Hepatocyte (in vitro differentiated cells): ENCODE data around the gene GGA3. TPM values are rescaled to one million over a fixed set of nuclear protein-coding genes. Genes with fewer than 3 reads are reported as not detected.

ENCODE experiments used
- DNase-seq: peaks from one replicate; pipeline ENCODE4 v3.0.0-alpha.2; 2016; ENCODE audit warnings: low spot score
- H2AFZ ChIP-seq: fragments of 200-600 bp; sonication (generic); 2 replicates; pipeline ENCODE4 v1.6.0; 2016; ENCODE audit warnings: antibody characterized with exemption, mild to moderate bottlenecking
- H3K27ac ChIP-seq: fragments of 200-600 bp; sonication (generic); 2 replicates; pipeline ENCODE4 v1.5.1; 2016; ENCODE audit warnings: mild to moderate bottlenecking
- H3K27me3 ChIP-seq: fragments of 200-600 bp; sonication (generic); 2 replicates; pipeline ENCODE4 v1.6.1; 2016
- H3K36me3 ChIP-seq: fragments of 200-600 bp; sonication (generic); replicated peaks from 2 replicates; pipeline ENCODE4 v1.5.1; 2016; ENCODE audit warnings: low read depth; ENCODE audit not compliant: insufficient read depth
- H3K4me1 ChIP-seq: fragments of 200-600 bp; sonication (generic); 2 replicates; pipeline ENCODE4 v1.5.1; 2016; ENCODE audit warnings: mild to moderate bottlenecking, moderate library complexity; ENCODE audit not compliant: insufficient read depth
- H3K4me2 ChIP-seq: fragments of 200-600 bp; sonication (generic); 2 replicates; pipeline ENCODE4 v1.6.0; 2016
- H3K4me3 ChIP-seq: fragments of 200-600 bp; sonication (generic); 2 replicates; pipeline ENCODE4 v1.5.1; 2016; ENCODE audit warnings: mild to moderate bottlenecking
- H3K79me2 ChIP-seq: fragments of 200-600 bp; sonication (generic); 2 replicates; pipeline ENCODE4 v1.6.0; 2017; ENCODE audit warnings: mild to moderate bottlenecking
- H3K9me2 ChIP-seq: fragments of 200-600 bp; sonication (generic); replicated peaks from 2 replicates; pipeline ENCODE4 v1.6.0; 2017; ENCODE audit warnings: mild to moderate bottlenecking; ENCODE audit not compliant: insufficient read depth
- H3K9me3 ChIP-seq: fragments of 200-600 bp; sonication (generic); 2 replicates; pipeline ENCODE4 v1.5.1; 2016; ENCODE audit warnings: low read depth, mild to moderate bottlenecking
- H4K20me1 ChIP-seq: fragments of 200-600 bp; sonication (generic); 2 replicates; pipeline ENCODE4 v1.6.0; 2016; ENCODE audit warnings: mild to moderate bottlenecking; ENCODE audit not compliant: insufficient read depth, poor library complexity, severe bottlenecking
- EZH2 ChIP-seq: fragments of 200-600 bp; sonication (generic); IDR thresholded peaks from 2 replicates; pipeline ENCODE4 v1.6.1; 2016; ENCODE audit warnings: antibody characterized with exemption, mild to moderate bottlenecking, borderline replicate concordance
- EZH2phosphoT487 ChIP-seq: fragments of 200-600 bp; sonication (generic); IDR thresholded peaks from one replicate; pipeline ENCODE4 v1.6.1; 2018; ENCODE audit warnings: antibody characterized with exemption, mild to moderate bottlenecking, low read depth, moderate library complexity; ENCODE audit not compliant: unreplicated experiment, severe bottlenecking
- WGBS: methylation state at CpG from one replicate; pipeline ENCODE4 v1.1.6; 2016; ENCODE audit warnings: low lambda C conversion rate; ENCODE audit errors: missing lambda C conversion rate; 5-methylcytosine and 5-hydroxymethylcytosine counted together
- polyA plus RNA-seq: library from polyadenylated mRNA; unstranded; fragments of >200 nt; fragmentation: Nextera tagmentation; extraction: Ambion mirVana; gene quantifications from 2 replicates; pipeline ENCODE4 v1.2.1, GENCODE V29; 2016
- total RNA-seq: library from RNA; depleted of rRNA; stranded (reverse); fragments of >200 nt; gene quantifications from 2 replicates; pipeline ENCODE4 v1.2.3, GENCODE V29; 2014
- TF ChIP-seq, protein P1 (sequence below): fragments of 200-600 bp; sonication (generic); IDR thresholded peaks from 2 replicates; pipeline ENCODE4 v1.5.1; 2016; ENCODE audit warnings: antibody characterized with exemption, mild to moderate bottlenecking; ENCODE audit not compliant: poor library complexity

The GGA3 gene
- total and polyA plus RNA-seq, 2 experiments from 2014 or later = 20.2 to 24.4 TPM

DNA sequence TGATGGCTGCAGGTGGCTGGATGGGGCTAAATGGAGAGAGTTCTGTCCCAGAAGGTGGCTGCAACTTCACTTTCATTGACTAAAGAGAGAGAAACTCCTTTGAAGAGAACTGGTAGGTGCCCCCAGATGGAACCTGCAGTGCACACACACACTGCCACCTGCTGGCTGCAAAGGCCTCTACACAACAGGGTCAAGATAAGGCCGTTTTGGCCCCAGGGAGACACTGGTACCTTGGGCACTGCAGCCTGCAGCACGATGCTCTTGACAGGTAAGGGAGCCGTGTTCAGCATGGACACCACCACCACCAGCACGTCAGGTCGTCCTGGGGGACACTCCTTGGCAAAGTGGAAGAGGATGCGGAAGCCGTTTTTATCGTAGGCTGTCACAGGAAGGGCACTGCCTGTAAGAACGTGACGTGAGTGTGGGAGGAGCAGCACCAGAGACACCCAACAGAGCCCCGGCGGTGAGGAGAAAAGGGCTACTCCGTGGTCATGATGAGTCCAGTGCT, 22.7 kb downstream of the GGA3 start:
- peak; percentile 79 for DNase-seq
- no peaks in the 10 kb centered on the region for H3K4me1 ChIP-seq
- H2AFZ ChIP-seq = no peak overlapping the region
- no peaks in the 10 kb centered on the region for H3K27me3 ChIP-seq
- no peaks in the 10 kb centered on the region for H3K36me3 ChIP-seq
- no peaks in the 10 kb centered on the region for H3K9me3 ChIP-seq
- no peak overlapping the region for H3K4me3 ChIP-seq
- WGBS = 68% methylated on average over 10 of the region's 13 CpGs
- H3K9me2 ChIP-seq = no peaks in the 10 kb centered on the region
- no peak overlapping the region for H3K4me2 ChIP-seq
- no peaks in the 10 kb centered on the region for H3K79me2 ChIP-seq
- no peak overlapping the region for H3K27ac ChIP-seq
- TF ChIP-seq EZH2phosphoT487 (no peak), EZH2 (no peak)
- TF ChIP-seq, protein P1, sequence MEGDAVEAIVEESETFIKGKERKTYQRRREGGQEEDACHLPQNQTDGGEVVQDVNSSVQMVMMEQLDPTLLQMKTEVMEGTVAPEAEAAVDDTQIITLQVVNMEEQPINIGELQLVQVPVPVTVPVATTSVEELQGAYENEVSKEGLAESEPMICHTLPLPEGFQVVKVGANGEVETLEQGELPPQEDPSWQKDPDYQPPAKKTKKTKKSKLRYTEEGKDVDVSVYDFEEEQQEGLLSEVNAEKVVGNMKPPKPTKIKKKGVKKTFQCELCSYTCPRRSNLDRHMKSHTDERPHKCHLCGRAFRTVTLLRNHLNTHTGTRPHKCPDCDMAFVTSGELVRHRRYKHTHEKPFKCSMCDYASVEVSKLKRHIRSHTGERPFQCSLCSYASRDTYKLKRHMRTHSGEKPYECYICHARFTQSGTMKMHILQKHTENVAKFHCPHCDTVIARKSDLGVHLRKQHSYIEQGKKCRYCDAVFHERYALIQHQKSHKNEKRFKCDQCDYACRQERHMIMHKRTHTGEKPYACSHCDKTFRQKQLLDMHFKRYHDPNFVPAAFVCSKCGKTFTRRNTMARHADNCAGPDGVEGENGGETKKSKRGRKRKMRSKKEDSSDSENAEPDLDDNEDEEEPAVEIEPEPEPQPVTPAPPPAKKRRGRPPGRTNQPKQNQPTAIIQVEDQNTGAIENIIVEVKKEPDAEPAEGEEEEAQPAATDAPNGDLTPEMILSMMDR = peak; percentile 76
- H4K20me1 ChIP-seq = no peaks in the 10 kb centered on the region

DNA sequence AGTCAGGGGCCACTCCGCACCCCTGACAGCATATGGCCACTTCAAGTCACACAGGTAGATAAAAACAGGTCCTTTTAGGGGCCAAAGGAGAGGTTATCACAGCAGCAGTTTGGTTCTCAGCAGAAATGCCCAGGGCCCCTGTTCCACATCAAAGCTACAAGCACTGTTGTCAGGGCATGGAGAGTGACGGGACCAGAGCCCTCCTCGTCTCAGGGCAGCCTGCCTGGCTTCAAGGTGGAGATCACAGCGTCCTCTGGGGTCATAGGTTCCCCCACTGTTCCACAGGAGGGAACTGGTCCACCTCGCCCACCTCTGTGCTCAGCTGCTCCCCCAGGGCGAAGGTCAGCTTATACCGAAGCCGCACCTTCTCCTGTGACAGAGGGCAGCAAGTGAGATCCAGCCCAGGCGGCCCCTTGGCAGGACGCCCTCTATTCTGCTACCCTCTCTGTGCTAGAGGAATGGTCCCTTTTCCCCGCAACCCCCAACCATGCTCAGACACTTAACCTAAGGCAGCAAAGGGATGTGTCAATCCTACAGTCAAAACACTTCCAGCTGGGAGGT, 23.3 kb downstream of the GGA3 start:
- Histone ChIP-seq H2AFZ (no peak overlapping the region), H3K79me2 (no peaks in the 10 kb centered on the region), H4K20me1 (no peaks in the 10 kb centered on the region), H3K27me3 (no peaks in the 10 kb centered on the region), H3K27ac (no peak overlapping the region), H3K36me3 (no peaks in the 10 kb centered on the region), H3K4me1 (no peaks in the 10 kb centered on the region), H3K9me2 (no peaks in the 10 kb centered on the region), H3K4me3 (no peak overlapping the region), H3K4me2 (no peak overlapping the region), H3K9me3 (no peaks in the 10 kb centered on the region)
- TF ChIP-seq, protein P1 = no peak
- TF ChIP-seq EZH2phosphoT487 (no peak), EZH2 (no peak)
- WGBS = 91% methylated on average over 11 of the region's 11 CpGs
- no peak for DNase-seq

DNA sequence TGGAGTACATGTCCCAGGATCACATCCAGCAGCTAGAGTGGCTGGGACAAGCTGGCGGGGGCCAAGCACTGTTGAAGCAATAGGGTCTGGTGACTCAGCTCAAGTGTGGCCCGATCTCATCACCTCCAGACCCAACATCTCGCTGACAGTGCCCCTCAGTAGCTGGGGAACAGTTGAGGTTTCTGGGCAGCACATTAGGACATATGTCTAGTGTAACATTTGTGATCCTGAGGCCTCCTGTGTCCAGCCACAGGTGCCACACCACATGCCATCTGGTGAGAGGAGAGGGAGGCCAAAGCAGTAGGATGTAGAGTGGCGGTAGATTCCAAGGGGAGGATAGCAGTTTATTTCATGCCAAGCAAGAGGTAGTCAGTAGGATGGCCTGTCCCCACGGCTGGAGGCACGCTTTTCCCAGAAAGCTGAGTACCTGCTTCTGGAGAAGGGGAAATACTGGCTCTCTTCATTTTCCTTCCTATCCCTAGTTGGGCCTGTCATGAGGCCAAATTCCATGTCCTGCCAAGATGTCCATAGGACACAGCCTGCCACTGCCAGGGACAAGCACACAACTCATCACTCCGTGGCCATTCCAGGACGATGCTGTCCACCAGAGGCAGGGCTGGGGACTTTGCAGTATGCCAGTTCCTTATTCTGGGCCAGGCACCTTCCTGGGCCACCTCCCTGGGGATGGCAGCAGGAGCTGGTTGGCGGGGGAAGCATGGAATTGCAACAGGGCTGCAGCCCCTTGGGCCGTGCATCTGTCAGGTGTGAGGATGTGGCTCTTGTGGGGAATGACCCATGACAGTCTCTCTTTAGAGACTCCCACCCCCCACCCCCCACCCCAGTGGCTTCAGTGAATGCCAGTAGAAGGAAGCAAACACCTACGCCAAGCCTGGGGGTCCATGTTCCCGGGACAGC, 24.0 kb downstream of the GGA3 start:
- no peak for TF ChIP-seq EZH2
- TF ChIP-seq EZH2phosphoT487 = no peak
- TF ChIP-seq, protein P1 = no peak

More for the DNA sequence above, 24.0 kb downstream of the GGA3 start:
- Histone ChIP-seq H3K27ac (no peak overlapping the region), H3K4me3 (no peak overlapping the region), H3K36me3 (no peaks in the 10 kb centered on the region), H2AFZ (no peak overlapping the region), H3K9me2 (no peaks in the 10 kb centered on the region), H3K4me1 (no peaks in the 10 kb centered on the region), H3K9me3 (no peaks in the 10 kb centered on the region), H3K4me2 (no peak overlapping the region), H3K27me3 (no peaks in the 10 kb centered on the region), H3K79me2 (no peaks in the 10 kb centered on the region), H4K20me1 (no peaks in the 10 kb centered on the region)
- 91% methylated on average over 11 of the region's 12 CpGs for WGBS
- no peak for DNase-seq
